Esophagus mucosa (tissue), 1 donor: ENCODE results near the gene GLP2R. TPM values are rescaled to one million over a fixed set of nuclear protein-coding genes. Genes with fewer than 3 reads are reported as not detected.
"Not testable (repeated sequence)": the region's sequence is repeated elsewhere in the genome, so short reads cannot be mapped to it uniquely, and the experiment has no call there.

Experiments
- ATAC-seq: fragments of 200-7000 bp; cut with Tn5 transposase; one replicate; pipeline ENCODE4 v1.9.1; 2020
- total RNA-seq: library from RNA; stranded (reverse); gene quantifications from one replicate; pipeline ENCODE4 v1.2.4, GENCODE V29; 2023
- donor health status: DM: yes; HTN: yes; CAD: no.

Gene GLP2R, protein sequence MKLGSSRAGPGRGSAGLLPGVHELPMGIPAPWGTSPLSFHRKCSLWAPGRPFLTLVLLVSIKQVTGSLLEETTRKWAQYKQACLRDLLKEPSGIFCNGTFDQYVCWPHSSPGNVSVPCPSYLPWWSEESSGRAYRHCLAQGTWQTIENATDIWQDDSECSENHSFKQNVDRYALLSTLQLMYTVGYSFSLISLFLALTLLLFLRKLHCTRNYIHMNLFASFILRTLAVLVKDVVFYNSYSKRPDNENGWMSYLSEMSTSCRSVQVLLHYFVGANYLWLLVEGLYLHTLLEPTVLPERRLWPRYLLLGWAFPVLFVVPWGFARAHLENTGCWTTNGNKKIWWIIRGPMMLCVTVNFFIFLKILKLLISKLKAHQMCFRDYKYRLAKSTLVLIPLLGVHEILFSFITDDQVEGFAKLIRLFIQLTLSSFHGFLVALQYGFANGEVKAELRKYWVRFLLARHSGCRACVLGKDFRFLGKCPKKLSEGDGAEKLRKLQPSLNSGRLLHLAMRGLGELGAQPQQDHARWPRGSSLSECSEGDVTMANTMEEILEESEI
- total RNA-seq = not detected

DNA sequence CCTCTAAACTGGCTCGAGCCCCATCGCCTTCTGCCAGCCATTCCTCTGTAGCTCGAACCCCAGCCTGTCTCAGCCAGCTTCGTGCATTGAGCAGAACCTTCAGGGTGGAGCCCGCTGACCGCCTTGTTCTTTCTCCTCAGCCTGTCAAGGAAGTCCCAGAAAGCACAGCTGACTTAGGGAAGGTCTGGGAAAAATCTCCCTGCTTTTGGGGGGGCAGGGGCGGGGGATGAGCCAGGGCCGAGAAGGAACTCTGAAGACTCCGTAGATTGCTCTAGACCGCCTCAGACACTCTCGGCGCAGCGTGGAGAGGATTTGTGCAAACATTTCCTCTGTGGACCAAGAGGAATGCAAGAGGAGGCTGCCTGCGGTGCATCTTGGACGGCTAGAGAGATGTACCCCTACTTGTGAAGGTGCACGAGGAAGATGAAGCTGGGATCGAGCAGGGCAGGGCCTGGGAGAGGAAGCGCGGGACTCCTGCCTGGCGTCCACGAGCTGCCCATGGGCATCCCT, at the start of gene GLP2R:
GLP2R (plus strand) TSS at position 284 of the 510 bp plus-strand sequence; CDS start at position 424, 140 bp downstream.
- ATAC-seq = no peak

DNA sequence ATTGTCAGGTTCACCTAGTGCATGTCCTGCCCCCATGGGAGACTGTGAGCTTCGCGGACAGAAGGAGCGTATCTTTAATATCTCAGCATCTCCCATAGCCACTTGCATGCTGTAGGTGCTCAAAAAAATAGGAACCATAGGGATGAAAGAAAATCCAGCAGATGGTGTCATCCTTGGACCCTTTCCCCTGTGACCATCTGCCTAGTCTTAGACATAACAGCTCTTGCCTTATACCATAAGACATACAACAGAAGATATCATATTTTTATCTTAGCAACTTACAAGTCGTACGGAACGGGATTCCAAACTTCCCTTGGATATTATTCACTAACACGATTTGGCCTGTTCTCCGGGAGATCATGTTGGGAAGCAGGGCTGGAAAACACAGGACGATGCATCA, 48.8 kb upstream of the GLP2R start:
- ATAC-seq = no peak

DNA sequence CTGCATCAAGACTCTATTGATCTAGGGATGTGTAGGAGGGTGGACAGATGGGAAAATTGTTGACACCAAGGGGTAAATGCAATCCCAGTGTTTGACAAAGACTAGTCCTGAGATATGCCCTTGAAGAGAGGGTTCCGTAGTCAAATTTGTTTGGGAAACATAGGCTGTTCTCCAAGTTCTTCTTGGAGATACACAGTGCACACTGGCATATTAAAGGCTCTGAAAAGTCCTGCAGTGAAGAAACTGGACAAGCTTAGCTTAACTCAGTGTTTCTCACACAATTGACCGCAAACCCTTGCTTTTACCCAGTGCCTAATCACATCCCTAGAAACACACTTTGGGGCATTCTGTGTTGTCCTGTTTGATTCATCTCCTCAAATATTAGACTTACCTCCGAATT, 45.2 kb upstream of the GLP2R start:
- no peak for ATAC-seq

DNA sequence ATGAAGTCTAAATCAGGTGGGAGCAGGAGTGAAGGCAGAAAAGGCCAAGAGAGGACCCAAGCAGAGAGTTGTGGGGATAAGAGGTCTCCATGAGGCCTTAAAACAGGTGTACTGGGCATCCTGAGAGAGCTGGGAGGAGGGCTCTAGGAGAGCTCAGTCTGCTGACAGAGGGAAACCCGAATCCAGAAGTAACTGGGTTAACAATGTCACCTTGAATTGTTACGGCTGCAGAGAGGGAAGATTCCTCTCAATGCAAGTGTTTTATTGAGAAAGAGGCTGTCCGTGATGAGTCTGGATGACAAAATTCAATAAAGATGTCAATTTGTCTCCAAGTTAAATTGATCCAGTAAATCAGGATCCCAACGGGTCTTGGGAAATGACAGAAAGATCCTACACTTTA, 42.7 kb upstream of the GLP2R start:
- no peak for ATAC-seq

DNA sequence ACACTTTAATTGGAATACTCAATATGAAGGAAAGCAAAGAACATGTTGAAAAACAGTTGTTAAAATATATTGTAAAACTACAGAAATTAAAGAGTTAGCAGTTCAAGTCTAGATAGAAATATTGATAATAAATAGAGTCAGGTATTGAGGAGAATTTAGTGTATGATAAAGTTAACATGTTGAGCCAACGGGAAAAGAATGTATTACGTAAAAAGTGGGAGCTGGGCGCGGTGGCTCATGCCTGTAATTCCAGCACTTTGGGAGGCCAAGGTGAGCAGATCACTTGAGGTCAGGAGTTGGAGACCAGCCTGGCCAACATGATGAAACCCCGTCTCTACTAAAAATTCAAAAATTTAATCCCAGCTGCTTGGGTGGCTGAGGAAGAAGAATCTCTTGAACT, 42.3 kb upstream of the GLP2R start:
- not testable (repeated sequence) for ATAC-seq

DNA sequence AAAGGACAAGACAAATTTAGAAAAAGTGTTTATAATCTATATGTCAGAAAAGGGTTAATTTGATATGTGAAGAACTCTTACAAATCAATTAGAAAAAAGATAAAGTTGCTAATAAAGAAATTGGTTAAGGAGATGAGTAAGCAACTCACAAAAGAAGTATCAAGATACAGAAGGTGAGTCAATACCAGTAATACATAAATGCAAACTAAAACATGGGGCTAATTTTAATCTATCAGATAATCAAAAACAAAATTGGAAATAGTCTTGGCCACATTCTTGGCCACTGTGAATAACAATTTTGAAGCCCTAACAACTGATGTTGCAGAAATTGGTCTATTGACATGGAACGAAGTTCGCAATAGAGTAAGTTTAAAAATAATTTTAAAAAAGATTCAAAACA, 41.2 kb upstream of the GLP2R start:
- no peak for ATAC-seq

DNA sequence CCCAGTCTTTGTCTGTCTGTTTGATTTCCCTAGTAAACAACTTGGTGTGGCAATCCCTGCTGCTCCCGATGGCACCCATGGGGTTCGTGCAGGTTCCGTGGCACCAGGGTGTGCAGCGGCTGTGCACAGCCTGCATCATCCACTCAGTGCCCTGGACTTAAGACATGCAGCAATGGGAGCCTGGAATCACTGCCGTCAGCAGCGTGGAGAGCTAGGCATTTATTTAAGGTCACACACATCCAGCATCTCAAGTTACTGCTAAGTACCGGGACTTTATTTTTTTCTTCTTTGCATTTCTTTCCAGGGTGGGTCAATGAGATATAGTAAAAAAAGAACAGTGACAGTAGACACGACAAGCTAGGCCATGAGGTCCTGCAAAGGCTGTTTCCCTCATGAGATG, 37.1 kb upstream of the GLP2R start:
- no peak for ATAC-seq

DNA sequence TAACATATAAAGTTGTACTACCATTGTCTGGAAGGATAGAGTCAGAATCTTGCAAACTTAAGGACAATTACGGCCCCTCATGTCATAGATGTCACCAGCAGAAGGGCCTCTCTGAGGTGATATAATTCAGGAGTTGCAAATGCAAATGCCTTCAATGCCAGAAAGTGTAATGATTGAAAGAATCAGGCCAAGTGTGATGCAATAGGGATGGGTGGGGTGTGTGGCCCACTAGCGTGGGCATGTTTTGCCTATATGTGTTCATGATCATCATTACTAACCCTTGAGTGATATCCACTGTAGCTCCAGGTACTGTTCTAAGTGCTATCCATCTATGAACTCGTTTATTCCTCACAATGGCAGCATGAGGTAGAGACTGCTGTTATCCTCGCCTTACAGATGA, 35.4 kb upstream of the GLP2R start:
- ATAC-seq = no peak

DNA sequence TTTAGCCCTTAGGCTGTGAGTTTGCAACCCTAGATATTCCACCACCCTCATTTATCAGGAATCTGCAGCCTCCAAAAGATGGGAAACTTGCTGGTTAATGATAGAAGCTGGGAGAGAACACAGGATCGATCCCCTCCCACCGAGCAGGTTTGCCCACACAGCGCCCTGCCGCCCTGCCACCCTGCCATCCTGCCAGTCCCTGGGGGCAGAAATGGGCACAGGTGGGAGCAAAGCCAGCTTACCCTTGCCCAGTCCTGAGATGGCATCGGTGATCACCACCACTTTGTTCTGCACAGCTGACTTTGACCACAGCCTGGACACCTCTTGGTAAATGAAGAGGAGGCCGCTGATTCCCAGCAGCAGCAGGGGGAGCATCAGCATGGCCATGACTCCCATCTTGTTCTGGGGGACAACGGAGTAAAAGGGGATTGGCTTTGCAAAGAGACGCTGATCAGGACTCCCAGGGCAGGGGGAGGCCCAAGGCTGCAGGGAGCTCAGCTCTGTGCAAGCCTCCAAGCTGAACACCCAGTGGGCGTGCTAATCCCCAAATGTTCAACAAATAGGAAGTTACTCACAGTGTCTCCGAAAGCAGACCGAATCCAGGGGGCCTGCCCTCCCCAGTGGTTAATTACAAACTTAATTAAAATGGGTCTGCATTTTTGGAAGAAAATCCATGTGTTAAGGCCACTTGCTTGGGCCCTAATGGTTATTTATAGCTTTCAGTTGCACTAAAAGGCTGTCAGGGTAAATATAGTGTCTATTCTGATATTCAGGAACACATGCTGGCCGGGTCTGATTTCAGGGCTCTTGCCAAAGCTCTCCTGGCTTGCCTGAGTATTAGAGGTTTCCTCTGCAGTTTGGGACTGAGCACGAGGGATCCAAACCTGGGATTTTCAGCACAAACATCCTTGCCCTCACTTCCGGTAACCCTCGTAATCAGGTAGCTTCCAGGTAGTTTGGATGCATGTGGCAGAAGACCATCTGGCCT, 34.5 kb upstream of the GLP2R start, which contains the start of gene DHRS7C:
DHRS7C (minus strand) TSS at position 704 of the 988 bp plus-strand sequence; CDS start at position 396, 308 bp downstream.
- no peak for ATAC-seq

DNA sequence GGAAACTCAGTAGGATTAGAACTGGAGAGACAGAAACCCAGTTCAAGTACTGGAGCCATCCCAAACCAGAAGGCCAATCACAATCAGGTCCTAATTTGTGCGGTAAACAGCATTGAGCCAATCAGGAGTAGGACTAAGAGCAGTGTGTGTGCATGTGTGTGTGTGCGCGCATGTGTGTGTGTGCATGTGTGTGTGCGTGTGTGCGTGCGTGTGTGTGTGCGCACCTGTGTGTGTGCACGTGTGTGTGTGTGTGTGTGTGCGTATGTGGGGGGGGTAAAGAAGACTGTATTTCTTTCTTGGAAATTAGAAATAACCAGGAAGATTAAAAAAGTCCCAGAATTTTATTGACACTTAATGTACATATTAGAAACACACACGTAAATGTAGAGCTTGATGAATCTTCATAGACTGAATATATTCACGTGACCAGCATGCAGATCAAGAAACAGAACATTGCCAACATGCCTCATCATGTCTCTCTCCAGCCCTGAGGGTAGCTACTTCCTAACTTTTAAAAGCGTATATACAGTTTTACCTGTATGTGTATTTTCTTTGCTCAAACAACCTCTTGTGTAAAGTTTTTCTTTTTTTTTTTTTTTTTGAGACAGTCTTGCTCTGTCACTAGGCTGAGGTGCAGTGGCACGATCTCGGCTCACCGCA, 33.4 kb upstream of the GLP2R start:
- ATAC-seq = no peak

DNA sequence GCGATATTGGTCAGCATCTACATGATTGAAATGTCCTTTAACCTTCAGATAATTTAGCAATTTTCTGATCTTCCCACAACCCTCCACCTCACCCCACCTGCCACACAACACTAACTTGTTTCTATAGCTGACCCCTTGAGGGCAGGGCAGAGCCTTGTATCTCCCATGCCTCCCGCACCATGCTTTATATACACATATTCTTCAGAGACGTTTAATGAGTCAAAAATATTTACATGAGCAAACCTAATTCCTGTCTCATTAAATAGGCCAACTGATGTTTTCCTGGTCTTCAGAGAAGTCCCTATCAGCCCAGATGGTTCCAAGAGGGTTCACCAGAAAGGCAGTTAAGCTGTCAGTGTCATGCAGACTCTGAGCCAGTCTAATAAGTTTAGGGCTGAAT, 27.7 kb upstream of the GLP2R start:
- ATAC-seq = no peak

DNA sequence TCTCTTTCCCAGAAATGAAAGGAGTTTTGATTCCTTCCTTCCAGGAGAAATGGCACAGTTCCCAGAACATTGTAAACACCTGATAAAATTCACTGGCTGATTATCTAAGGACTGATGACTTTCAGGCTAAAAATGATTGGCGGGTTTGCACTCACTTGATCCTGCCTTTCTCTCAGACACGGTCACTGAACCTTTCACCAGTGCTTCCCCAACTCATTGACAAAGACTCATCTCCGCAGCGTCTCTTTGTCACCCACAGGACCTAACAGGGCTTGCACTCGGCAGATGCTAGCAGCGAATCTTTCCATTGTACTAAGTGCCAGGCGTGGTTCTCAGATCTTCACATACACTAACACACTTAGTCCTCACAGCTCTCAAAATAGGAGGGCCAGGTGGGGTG, 27.0 kb upstream of the GLP2R start:
- ATAC-seq = no peak

DNA sequence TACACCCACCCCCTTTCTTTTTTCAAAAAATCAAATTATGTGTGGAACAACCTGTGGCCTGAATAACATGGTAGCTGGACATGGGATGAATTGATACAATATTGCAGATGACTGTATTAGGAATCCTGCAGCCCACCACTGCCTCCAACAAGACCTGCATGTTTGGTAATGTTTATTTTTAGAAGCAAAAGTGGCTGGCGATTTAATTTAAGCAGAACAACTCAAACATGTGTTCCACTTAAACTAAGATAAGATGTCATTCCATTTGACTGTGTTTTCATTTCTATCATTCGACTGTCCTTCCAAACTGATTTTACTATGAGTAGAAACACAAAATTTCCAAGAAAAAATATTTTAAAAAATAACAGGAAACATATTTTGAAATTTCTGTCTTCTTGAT, 24.2 kb upstream of the GLP2R start:
- no peak for ATAC-seq

DNA sequence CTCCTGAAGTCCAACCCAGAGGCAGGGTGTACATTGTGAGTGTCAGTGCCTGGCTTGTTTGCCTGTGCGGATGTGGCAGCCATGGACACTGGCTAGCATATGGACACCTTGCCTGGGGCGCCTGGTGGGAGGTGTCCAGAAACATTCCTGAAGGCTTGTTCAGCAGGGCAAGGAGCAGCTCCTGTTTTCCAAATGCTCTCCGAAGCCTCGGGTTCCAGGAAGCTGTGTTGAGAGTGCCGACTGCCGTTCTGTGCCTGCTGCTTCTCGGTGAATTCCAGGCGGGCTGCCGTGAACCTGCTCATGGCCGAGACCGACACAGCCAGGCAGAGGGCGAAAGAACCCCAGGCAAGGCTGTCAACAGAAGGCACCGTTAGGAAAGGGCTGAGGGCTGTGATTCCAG, 23.4 kb upstream of the GLP2R start:
- ATAC-seq = no peak

DNA sequence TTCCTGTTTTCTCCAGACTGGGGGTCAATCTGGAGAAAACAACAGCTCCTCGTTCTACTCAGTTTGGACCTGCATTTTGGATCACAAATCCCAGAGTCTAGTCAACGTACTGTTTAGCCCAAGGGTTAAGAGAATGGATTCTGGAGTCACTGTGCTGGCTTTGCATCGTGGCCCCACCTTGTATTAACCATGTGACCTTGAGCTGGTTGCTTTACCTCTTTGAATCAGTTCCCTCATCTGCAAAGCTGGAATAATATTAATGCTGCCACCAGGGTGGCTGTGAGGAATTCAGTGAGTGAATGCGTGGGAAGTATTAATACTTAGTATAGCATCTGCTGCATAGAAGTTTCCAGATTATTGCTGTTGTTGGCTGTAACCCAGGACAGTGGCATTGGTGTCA, 23.0 kb upstream of the GLP2R start:
- no peak for ATAC-seq

DNA sequence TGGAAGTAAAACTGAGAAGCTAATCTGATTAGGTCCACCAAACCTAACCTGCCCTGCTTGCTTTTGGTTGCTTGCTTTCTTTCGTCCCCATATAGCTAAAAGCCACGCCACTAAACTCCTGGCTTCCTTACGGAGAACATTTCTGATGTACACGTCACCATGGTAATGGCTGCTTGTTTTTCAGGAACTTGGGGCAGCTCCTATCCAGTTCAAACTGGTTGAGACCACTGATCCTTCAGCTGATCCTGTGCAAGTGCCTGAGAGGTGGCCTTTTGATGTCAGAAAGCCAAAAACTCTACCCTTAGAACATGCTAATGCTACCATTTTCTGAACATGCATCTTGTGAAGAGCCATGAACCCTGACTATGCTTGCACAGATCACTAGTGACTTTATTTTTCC, 20.0 kb upstream of the GLP2R start:
- ATAC-seq = no peak

DNA sequence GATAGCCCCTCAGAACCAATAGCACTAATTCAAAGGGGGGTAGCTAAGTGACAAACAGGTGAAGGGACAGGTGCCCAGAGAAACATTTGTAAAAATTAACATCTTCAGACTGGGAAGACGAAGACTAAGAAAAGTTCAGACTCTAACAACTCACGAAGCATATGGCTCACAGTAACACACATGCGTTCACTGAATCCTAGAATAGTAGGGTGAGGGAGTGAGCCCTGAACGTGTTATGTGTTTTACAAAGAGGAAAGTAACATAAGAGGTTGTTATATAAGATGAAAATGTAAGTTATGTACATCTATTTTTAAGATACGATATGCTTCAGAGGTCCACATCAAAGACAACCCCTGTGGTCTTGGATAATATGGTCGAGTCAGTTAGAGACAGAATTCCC, 19.0 kb upstream of the GLP2R start:
- no peak for ATAC-seq

DNA sequence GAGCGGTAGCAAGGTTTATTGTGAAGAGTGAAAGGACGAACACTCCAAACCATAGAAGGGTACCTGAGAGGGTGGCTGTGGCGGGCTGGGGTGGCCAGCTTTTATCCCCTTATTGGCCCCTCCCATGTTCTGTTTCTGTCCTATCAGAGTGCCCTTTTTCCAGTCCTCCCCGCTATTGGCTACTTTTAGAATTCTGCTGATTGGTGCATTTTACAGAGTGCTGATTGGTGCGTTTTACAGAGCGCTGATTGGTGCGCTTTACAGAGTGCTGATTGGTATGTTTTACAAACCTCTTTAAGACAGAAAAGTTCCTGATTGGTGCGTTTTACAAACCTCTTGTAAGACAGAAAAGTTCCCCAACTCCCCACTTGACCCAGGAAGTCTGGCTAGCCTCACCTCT, 16.3 kb upstream of the GLP2R start:
- no peak for ATAC-seq

DNA sequence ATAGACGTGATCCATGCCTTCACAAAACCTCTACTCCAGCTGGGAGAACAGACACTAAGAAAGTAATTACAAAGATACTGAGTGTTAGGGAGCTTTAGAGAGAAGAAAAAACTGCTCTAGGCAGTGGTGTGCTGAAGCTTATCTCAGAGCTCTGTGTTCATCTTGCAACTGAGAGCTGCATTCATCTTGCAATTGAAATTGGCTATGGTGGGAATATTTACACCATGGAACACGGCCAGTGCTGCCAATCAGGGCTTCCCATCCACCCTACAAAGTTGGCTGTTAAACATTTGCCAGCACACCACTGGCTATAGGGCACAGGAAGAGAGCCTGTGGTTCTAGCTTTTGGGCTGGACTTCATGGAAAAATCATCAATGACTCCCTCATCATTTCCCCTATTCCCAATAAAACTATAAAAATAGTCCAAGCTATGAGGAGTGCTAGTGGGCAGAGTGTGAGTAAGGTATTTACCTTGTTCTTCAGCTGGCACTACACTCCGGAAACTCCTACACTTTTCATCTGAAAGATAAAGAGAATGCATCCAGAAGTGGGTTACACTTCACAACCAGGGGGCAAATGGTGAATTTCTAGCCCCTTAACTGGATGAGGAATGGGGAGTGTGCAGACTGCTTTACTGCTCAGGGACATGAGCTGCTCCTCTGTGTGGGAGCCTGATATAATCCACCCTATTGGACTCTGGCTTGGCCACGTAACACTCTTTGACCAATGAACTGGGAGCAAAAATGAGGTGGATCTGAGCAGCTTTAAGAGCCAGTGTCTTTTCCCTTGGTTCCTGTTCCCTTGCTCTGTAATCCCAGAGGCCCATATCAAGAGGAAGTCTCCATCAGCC, 15.4 kb upstream of the GLP2R start:
- ATAC-seq = no peak

DNA sequence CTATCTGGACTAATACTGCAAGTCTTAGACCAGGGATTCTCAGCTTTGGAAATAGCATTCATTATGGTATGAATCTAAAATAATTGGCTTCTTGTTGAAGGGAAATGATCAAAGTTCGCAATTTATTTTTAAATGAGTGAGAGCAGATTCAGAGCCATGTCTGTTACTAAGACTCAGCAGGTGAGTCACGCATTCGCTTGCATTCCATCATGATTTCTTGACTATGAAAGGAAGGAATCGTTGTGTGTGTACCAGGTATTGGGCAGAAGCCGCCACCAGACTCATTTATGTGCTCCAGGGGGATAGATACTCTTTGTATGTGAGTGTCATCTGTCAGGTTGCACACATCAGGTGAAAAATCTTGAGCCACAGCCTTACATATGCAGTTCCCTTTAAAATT, 14.6 kb upstream of the GLP2R start:
- no peak for ATAC-seq

DNA sequence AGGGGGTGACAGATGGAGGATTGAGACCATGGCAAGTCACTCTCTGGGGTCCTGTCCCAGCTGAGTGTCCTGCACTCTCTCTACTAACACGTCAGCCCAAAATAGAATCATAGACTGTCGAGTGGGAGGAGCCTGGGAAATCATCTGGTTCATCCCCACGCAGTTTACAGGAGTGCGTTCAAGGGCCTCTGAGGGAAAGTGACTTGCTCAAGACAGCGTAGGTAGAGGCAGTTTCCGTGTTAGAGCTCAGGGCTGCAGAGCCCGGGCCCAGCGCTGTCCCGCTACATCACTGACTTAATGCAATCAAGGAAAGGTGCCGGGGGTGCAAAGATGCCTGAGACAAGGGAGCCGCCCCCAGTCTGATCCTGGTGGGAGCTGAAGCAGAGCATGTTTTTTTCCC, 14.2 kb upstream of the GLP2R start:
- no peak for ATAC-seq

DNA sequence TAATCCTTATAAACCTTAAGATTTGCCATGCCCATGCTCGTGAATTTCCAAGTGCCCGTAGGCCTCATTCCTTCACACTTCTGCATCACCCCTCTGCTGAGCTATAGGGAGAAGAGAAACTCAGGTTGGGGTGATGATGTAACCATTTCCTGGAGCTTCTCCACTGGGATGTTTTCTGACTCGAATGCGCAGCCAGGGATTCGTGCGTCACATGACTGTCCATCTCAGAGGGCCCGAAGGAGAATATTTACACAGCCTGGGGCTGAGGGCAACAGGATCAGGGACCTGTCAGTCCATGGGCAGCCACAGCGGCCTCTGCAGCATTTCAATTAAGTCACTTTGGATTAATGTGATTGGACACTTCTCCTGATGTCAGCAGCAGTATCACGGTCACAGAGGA, 12.6 kb upstream of the GLP2R start:
- ATAC-seq = no peak
